BE2C (cell line): ENCODE data around the gene SLC25A21.

Source experiments
- DNase-seq: peaks from one replicate; pipeline ENCODE4 v3.0.0-alpha.2; 2020
- H3K27me3 ChIP-seq: fragments of 250-450 bp; sonication (Bioruptor Pico); 2 replicates; pipeline ENCODE4 v1.5.1; 2020; ENCODE audit warnings: mild to moderate bottlenecking
- H3K36me3 ChIP-seq: fragments of 250-450 bp; sonication (Bioruptor Pico); 2 replicates; pipeline ENCODE4 v1.5.1; 2020; ENCODE audit warnings: mild to moderate bottlenecking
- H3K4me1 ChIP-seq: fragments of 250-450 bp; sonication (Bioruptor Pico); 2 replicates; pipeline ENCODE4 v1.5.1; 2020
- H3K4me3 ChIP-seq: 2 replicates; pipeline ENCODE4 v1.5.1; 2011; ENCODE audit warnings: low read depth, low read length
- H3K9me3 ChIP-seq: fragments of 250-450 bp; sonication (Bioruptor Pico); 2 replicates; pipeline ENCODE4 v1.5.1; 2020
- TF ChIP-seq, protein P1 (sequence below): IDR thresholded peaks from 2 replicates; pipeline ENCODE4 v1.5.1; 2012; ENCODE audit warnings: mild to moderate bottlenecking, low read depth, low read length

The SLC25A21 gene

DNA sequence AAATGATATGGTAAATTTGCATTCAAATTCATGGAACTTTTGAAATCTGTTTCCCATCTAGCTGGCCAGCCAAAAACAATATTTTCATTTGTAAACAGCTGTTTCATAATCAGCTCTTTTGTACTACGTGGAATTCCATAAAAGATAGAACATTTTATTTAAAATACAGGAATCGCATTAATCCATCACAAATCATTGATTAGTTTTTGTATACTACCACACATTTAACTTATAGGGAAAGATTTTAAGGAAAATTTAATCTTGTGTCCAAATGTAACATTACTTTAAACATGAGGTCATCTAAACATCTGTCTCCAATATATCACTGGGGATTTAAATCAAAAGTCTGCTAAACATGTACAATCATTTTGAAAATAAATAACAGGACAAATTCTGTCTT is 33.5 kb downstream of the SLC25A21 start:
- Histone ChIP-seq H3K36me3 (no peaks in the 10 kb centered on the region), H3K9me3 (no peaks in the 10 kb centered on the region), H3K4me1 (no peaks in the 10 kb centered on the region), H3K27me3 (peaks cover 17% of the 10 kb centered on the region), H3K4me3 (no peak overlapping the region)
- no peak for DNase-seq
- TF ChIP-seq, protein P1, sequence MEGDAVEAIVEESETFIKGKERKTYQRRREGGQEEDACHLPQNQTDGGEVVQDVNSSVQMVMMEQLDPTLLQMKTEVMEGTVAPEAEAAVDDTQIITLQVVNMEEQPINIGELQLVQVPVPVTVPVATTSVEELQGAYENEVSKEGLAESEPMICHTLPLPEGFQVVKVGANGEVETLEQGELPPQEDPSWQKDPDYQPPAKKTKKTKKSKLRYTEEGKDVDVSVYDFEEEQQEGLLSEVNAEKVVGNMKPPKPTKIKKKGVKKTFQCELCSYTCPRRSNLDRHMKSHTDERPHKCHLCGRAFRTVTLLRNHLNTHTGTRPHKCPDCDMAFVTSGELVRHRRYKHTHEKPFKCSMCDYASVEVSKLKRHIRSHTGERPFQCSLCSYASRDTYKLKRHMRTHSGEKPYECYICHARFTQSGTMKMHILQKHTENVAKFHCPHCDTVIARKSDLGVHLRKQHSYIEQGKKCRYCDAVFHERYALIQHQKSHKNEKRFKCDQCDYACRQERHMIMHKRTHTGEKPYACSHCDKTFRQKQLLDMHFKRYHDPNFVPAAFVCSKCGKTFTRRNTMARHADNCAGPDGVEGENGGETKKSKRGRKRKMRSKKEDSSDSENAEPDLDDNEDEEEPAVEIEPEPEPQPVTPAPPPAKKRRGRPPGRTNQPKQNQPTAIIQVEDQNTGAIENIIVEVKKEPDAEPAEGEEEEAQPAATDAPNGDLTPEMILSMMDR: no peak

DNA sequence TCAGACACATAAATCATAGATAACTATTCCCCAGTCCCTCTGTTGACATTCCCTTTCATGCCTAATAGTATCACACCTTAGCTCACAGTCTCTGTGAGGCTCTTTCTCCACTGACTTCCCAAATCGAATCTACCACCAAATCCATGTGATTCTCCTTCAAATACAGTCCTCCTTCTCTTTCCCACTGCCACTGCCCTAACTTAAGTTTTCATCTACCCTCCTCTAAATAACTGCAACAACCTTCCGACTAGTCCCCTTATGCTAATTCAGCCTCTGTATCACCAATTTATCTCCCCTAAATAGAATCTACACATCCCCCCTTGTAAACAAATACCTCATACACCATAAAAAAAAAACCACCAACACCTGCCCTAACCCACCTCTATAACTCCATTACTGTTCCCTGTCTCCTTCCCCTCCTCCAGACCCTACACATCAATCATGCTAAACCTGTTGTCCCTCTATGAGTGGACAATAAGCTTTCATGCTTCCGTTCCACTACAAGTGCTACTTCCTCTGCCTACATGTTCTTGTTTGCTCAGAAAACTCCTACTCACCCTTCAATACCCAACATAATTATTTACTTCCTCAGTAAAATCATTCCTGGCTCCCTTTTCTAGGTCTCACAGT is 39.0 kb downstream of the SLC25A21 start:
- H3K27me3 ChIP-seq: no peaks in the 10 kb centered on the region; the same call in 1 of the 2 replicates
- TF ChIP-seq, protein P1: no peak

DNA sequence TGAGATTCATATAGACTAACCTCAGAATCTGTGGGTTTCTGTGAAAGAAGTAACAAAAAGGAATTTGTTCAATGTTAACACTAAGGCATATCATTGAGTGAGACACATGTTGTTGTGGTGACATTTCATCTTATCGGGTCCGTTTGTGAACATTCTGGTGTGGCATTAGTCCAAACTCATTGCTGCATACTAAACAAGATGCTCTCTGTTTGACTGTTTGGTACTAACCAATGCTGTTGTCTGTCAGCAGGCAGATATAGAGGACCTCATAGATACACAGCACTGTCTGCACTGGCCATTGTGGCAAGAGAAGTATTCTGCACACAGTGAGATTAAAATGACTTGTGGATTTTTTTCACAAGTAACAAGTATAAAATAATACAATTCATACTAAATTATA is 41.2 kb downstream of the SLC25A21 start:
- no peak for DNase-seq
- TF ChIP-seq, protein P1: no peak
- no peak overlapping the region for H3K4me3 ChIP-seq
- no peaks in the 10 kb centered on the region for H3K36me3 ChIP-seq
- H3K27me3 ChIP-seq: no peaks in the 10 kb centered on the region; the same call in 1 of the 2 replicates
- no peaks in the 10 kb centered on the region for H3K4me1 ChIP-seq
- H3K9me3 ChIP-seq: no peaks in the 10 kb centered on the region

More for the DNA sequence above, 39.0 kb downstream of the SLC25A21 start:
- no peak overlapping the region for H3K4me3 ChIP-seq
- DNase-seq: no peak
- no peaks in the 10 kb centered on the region for H3K4me1 ChIP-seq
- H3K9me3 ChIP-seq: no peaks in the 10 kb centered on the region
- H3K36me3 ChIP-seq: no peaks in the 10 kb centered on the region

DNA sequence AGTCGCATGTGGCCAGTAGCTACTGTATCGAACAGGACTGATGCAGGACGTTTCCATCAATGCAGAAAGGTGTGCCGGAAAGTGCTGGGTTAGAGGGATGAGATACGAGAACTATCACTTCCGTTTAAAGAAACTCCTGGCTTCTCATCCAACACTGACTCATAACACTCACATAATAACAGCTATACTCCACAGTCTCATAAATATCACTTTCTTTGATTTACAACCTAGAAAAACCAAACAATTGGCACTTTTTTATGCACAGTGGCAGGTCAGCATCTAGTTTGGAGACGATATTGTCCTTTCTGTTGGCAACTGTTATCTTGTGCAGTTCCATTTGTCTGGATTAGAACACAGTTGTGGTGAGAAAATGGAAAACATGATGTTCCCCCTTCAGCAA is 43.4 kb downstream of the SLC25A21 start:
- no peaks in the 10 kb centered on the region for H3K27me3 ChIP-seq
- no peaks in the 10 kb centered on the region for H3K4me1 ChIP-seq
- H3K9me3 ChIP-seq: no peaks in the 10 kb centered on the region
- TF ChIP-seq, protein P1: no peak
- no peak overlapping the region for H3K4me3 ChIP-seq
- H3K36me3 ChIP-seq: no peaks in the 10 kb centered on the region
- DNase-seq: no peak

DNA sequence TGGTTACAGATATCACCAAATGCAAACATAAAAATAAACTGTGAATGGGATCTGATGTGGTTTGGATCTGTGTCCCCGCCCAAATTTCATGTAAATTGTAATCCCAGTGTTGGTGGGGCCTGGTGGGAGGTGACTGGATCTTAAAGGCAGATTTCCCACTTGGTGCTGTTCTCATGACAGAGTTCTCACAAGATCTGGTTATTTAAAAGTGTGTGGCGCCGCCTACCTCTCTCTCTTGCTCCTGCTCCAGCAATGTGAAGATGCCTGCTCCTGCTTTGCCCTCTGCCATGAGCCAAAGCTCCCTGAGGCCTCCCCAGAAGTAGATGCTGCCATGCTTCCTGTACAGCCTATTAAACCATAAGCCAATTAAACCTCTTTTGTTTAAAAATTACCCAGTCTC is 47.8 kb downstream of the SLC25A21 start:
- Histone ChIP-seq H3K9me3 (no peaks in the 10 kb centered on the region), H3K4me1 (no peaks in the 10 kb centered on the region), H3K36me3 (no peaks in the 10 kb centered on the region), H3K4me3 (no peak overlapping the region), H3K27me3 (no peaks in the 10 kb centered on the region)
- no peak for DNase-seq
- TF ChIP-seq, protein P1: no peak

DNA sequence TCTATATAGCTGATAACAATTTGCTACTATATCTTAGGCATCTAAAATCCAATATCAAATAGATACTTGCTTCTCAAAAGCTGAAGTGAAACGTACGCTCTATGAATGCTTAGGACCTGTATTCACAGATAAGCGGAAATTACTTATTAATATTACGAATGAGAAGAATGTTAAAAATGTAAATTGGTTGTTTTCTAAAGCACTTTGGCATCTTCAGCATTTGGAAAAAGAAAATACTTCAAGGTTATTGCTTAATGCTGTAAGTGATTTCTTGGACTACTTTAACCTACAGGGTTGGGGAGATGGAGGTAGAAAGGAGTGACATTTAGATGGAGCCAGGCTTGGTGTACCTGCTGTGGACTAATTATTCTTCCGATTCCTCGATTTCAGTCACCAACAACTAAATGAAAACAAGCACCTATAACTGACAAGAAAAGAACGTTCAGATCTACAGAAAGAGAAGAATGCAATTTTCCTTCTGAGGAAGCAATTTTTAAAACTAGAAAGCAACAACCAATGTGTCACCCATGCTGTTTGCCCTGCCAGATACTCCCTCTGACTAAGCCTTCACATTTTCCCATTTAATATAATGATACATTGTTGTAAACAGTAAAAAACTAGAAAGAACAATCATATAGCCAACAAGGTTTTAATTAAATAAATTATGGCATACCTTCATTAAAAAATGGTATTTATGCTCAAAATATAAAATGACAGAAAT is 49.3 kb downstream of the SLC25A21 start:
- Histone ChIP-seq H3K9me3 (no peaks in the 10 kb centered on the region), H3K36me3 (no peaks in the 10 kb centered on the region), H3K4me1 (no peaks in the 10 kb centered on the region), H3K4me3 (no peak overlapping the region), H3K27me3 (no peaks in the 10 kb centered on the region)
- TF ChIP-seq, protein P1: no peak
- no peak for DNase-seq
